Activated naive CD4-positive, alpha-beta T cell treated with anti-CD3 and anti-CD28 coated beads for 36 hours (primary cell): ENCODE results near the gene C10orf95. TPM values are rescaled to one million over a fixed set of nuclear protein-coding genes. Genes with fewer than 3 reads are reported as not detected.
A peak's percentile ranks its signal among the peaks of the same experiment; 100 is the strongest.

Source experiments
- CTCF ChIA-PET: fragments of 350-600 bp; sonication (Branson Sonifier 250); formaldehyde crosslinking; loops from one replicate; lab custom pipeline; 2021; ENCODE audit warnings: antibody characterized with exemption; lab: Charles Lee
- DNase-seq: peaks from one replicate; pipeline ENCODE4 v3.0.0-alpha.2; 2020
- H3K27ac Mint-ChIP-seq: one replicate; pipeline ENCODE4 v1.8.0; 2021; ENCODE audit warnings: mild to moderate bottlenecking, mixed read lengths
- H3K27me3 Mint-ChIP-seq: one replicate; pipeline ENCODE4 v1.8.0; 2021; ENCODE audit warnings: low read depth, mixed read lengths
- H3K36me3 Mint-ChIP-seq: one replicate; pipeline ENCODE4 v1.8.0; 2021; ENCODE audit warnings: low read depth, mixed read lengths
- H3K4me1 Mint-ChIP-seq: one replicate; pipeline ENCODE4 v1.8.0; 2021; ENCODE audit warnings: low read depth, mixed read lengths
- H3K4me3 Mint-ChIP-seq: one replicate; pipeline ENCODE4 v1.8.0; 2021; ENCODE audit warnings: mild to moderate bottlenecking, moderate library complexity, mixed read lengths
- H3K9me3 Mint-ChIP-seq: one replicate; pipeline ENCODE4 v1.8.0; 2021; ENCODE audit warnings: mixed read lengths
- intact Hi-C: fragments of 100-400 bp; cut with micrococcal nuclease; formaldehyde crosslinking; loops from one replicate; pipeline ENCODE4 v1.15.1; 2023
- microRNA-seq: library from miRNA; unstranded; fragments of <30 nt; microRNA quantifications from one replicate; pipeline ENCODE4 v1.2.0, GENCODE V29; 2022; ENCODE audit warnings: borderline microRNAs expressed, borderline replicate concordance
- total RNA-seq, 2 experiments: library from RNA; stranded (reverse); gene quantifications; one replicate each; pipeline ENCODE4 v1.2.3, GENCODE V29; 2021

The C10orf95 gene
- total RNA-seq, 2 experiments from 2014 or later: 0.14 to 0.15 TPM

DNA sequence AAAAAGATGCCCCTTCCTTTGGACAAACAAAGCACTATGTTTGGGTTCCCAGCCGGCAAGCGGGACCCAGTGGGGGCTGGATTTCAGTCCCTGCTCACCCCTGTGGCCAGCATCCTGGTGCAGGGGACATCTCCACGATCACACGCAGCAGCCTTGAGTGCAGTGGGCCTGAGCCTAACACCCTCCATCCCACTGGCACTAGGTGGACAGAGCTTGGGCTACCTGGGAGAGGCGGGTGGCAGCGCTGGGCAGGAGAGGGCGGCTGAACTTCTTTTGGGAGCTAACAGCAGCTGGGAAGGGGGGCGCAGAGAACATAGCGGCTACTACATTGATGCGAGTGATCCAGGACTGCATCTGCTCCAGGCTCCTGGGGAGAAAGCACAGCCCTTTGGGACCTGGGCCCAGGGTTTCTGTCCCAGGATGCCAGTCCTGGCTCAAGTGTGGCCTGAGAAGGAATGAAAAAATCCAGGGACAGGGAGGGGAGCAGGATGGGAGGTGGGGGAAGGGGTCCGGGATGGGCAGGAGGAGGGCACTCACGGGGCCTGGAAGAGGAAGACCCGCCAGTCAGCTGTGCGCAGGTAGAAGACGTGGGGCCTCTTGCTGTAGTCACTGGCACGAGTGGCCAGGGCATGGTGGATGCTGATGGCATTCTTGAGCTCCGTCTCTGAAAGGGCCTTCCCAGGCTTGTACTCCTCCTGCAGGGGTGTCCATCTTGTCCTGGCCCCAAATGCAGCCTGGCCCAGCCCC is 46.8 kb downstream of the C10orf95 start:
- peak; percentile 13 for DNase-seq
- H3K27ac Mint-ChIP-seq: peak overlapping the region; percentile 30
- no peaks in the 10 kb centered on the region for H3K9me3 Mint-ChIP-seq
- H3K36me3 Mint-ChIP-seq: peaks cover 27% of the 10 kb centered on the region
- no peaks in the 10 kb centered on the region for H3K27me3 Mint-ChIP-seq
- H3K4me1 Mint-ChIP-seq: peaks cover 28% of the 10 kb centered on the region
- no peak overlapping the region for H3K4me3 Mint-ChIP-seq
- intact Hi-C loops: no loop called here
- CTCF ChIA-PET: interaction anchor here (0.6 to 2.6 kb wide), 4 partner anchors 11 to 104 kb away, joined by 3 to 12 read pairs (median 4); partner anchors contain the start of gene FBXL15

DNA sequence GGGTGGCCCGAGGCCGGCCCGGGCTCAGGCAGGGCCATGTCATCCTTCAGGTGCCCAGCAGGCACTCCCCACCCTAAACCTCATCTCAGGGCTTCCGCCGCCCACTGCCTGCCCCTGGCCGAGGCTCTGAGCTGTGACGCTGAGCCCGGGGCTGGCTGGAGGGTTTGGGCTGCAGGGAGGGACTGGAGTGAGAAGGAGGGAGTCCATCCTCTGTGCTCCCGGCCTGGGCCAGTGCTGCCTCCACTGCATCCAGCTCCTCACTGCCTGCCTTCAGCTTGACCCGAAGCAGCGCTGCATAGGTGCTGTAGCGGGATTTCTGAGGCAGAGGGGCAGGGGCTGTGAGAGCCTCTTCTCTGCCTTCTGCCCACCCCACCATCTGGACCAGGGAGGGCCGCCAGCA is 48.2 kb downstream of the C10orf95 start:
- Mint-ChIP-seq H3K9me3 (no peaks in the 10 kb centered on the region), H3K36me3 (peaks cover 38% of the 10 kb centered on the region), H3K4me1 (peaks cover 33% of the 10 kb centered on the region), H3K27ac (no peak overlapping the region), H3K27me3 (no peaks in the 10 kb centered on the region), H3K4me3 (no peak overlapping the region)
- CTCF ChIA-PET: interaction anchor here (0.5 to 2.6 kb wide), 6 partner anchors 9 to 400 kb away, joined by 3 to 12 read pairs (median 4); partner anchors contain the start of gene FBXL15
- intact Hi-C loops: no loop called here
- DNase-seq: no peak

DNA sequence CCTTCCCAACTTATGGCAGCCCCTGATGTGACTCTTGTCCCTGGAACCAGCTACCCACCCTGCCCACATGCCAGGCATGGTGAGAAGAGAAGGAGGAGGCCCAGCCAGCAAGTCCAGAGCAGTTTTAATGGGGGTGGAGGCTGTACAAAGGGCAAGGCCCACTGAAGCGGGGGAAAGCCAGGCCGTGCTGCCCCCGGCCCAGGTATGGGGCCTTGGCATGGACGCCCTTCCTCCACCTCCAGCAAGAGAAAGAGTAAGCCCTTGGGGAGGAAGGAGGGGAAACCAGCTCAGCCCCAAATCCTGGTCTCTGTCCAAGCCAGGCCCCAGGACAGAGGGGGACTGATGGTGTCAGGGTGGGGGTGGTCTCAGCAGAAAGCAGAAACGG is 48.8 kb downstream of the C10orf95 start:
- intact Hi-C loops: no loop called here
- CTCF ChIA-PET: interaction anchor here (1.3 to 2.6 kb wide), 2 partner anchors 19 kb away, joined by 4 to 12 read pairs; partner anchors contain the start of gene FBXL15
- no peak for DNase-seq
- Mint-ChIP-seq H3K4me3 (no peak overlapping the region), H3K27me3 (no peaks in the 10 kb centered on the region), H3K36me3 (peaks cover 44% of the 10 kb centered on the region), H3K27ac (no peak overlapping the region), H3K9me3 (no peaks in the 10 kb centered on the region), H3K4me1 (peaks cover 37% of the 10 kb centered on the region)

DNA sequence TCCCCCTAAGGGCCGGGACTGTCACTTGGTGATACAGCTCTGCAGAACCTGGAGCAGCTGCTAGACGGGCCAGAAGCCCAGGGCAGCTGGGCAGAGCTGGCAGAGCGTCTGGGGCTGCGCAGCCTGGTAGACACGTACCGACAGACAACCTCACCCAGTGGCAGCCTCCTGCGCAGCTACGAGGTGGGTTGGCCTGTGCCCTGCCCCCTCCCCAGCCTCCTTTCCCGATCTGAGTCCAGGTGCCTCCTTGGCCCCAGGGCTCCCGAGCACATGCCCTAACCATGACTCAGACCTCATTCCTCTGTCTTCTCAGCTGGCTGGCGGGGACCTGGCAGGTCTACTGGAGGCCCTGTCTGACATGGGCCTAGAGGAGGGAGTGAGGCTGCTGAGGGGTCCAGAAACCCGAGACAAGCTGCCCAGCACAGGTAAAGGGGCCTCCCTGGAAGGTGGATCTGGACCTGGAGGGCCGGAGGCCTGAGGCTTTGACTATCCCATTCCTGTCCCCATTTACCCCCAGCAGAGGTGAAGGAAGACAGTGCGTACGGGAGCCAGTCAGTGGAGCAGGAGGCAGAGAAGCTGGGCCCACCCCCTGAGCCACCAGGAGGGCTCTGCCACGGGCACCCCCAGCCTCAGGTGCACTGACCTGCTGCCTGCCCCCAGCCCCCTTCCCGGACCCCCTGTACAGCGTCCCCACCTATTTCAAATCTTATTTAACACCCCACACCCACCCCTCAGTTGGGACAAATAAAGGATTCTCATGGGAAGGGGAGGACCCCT is 49.4 kb downstream of the C10orf95 start:
- intact Hi-C loops: no loop called here
- H3K4me3 Mint-ChIP-seq: peak overlapping the region; percentile 6
- H3K27me3 Mint-ChIP-seq: no peaks in the 10 kb centered on the region
- H3K36me3 Mint-ChIP-seq: peaks cover 50% of the 10 kb centered on the region
- DNase-seq: no peak
- H3K27ac Mint-ChIP-seq: peak overlapping the region; percentile 53
- no peaks in the 10 kb centered on the region for H3K9me3 Mint-ChIP-seq
- peaks cover 42% of the 10 kb centered on the region for H3K4me1 Mint-ChIP-seq
- CTCF ChIA-PET: interaction anchor here (2.6 kb wide), 1 partner anchor 19 kb away, joined by 12 read pairs; the partner anchor contains the start of gene FBXL15

DNA sequence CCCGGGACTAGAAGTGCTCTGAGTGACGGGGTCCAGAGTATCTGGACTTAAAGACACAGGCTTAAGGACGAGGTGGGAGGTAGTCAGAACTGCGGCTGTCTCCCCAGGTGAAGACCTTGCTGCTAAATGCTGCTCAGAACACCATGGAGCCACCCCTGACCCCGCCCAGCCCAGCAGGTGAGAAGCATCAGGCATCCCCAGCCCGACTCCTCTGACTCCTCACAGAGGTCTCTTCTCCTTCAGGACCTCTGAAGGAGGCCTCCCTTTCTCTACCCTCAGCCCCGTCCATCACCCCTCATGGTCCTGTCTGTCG is 50.0 kb downstream of the C10orf95 start:
- peaks cover 47% of the 10 kb centered on the region for H3K4me1 Mint-ChIP-seq
- peaks cover 56% of the 10 kb centered on the region for H3K36me3 Mint-ChIP-seq
- no peaks in the 10 kb centered on the region for H3K9me3 Mint-ChIP-seq
- intact Hi-C loops: no loop called here
- no peaks in the 10 kb centered on the region for H3K27me3 Mint-ChIP-seq
- CTCF ChIA-PET: interaction anchor here (3.8 to 4.1 kb wide), 2 partner anchors 8 to 171 kb away, joined by 23 to 28 read pairs; no protein-coding TSS in a partner anchor
- DNase-seq: no peak
- peak overlapping the region; percentile 56 for H3K27ac Mint-ChIP-seq
- H3K4me3 Mint-ChIP-seq: no peak overlapping the region

DNA sequence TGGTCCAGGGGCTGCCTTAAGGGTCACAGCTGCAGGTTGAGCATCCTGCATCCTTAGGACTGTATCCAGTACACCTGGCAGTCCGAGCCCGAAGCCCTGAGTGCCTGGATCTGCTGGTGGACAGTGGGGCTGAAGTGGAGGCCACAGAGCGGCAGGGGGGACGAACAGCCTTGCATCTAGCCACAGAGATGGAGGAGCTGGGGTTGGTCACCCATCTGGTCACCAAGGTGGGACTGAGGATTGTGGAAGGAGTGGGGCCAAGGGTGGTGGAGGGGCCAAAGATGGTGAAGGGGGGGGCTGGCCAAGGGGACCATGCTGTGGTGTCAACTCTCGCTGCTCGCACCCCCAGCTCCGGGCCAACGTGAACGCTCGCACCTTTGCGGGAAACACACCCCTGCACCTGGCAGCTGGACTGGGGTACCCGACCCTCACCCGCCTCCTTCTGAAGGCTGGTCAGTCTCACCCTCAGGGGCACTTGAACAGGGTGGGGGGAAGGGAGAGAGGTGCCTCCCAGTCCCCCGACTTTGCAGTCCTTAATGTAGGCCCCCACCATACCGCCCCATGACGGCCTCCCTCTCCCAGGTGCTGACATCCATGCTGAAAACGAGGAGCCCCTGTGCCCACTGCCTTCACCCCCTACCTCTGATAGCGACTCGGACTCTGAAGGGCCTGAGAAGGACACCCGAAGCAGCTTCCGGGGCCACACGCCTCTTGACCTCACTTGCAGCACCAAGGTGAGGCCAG is 50.6 kb downstream of the C10orf95 start:
- Mint-ChIP-seq H3K27ac (peak overlapping the region; percentile 69), H3K9me3 (no peaks in the 10 kb centered on the region), H3K36me3 (peaks cover 61% of the 10 kb centered on the region), H3K4me3 (peak overlapping the region; percentile 87), H3K27me3 (no peaks in the 10 kb centered on the region), H3K4me1 (peaks cover 49% of the 10 kb centered on the region)
- DNase-seq: no peak
- CTCF ChIA-PET: interaction anchor here (0.7 to 4.2 kb wide), 8 partner anchors 9 to 173 kb away, joined by 3 to 28 read pairs (median 12); partner anchors contain the start of gene CUEDC2
- intact Hi-C loops: no loop called here

DNA sequence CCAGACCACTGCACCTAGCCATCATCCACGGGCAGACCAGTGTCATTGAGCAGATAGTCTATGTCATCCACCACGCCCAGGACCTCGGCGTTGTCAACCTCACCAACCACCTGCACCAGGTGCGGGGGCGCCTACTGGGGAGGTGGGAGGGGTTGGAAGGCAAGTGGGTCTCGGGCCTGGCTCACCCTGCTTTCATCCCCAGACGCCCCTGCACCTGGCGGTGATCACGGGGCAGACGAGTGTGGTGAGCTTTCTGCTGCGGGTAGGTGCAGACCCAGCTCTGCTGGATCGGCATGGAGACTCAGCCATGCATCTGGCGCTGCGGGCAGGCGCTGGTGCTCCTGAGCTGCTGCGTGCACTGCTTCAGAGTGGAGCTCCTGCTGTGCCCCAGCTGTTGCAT is 51.3 kb downstream of the C10orf95 start:
- Mint-ChIP-seq H3K27me3 (no peaks in the 10 kb centered on the region), H3K27ac (peak overlapping the region; percentile 99), H3K4me3 (peak overlapping the region; percentile 87), H3K9me3 (no peaks in the 10 kb centered on the region), H3K36me3 (peaks cover 63% of the 10 kb centered on the region), H3K4me1 (peaks cover 49% of the 10 kb centered on the region)
- DNase-seq: no peak
- intact Hi-C loops: no loop called here
- CTCF ChIA-PET: interaction anchor here (0.6 to 4.2 kb wide), 15 partner anchors 10 to 235 kb away, joined by 3 to 28 read pairs (median 3); partner anchors contain the start of gene CUEDC2

Small RNA genes within 50 kb of the gene (microRNA-seq; reads per million reads assigned to microRNA genes)
- 16,324 reads per million, percentile 97 among the genes with 10 or more reads in this experiment for gene MIR146B

Other genes starting within 250 kb of the C10orf95 start
- gene ELOVL3, start 225.2 kb downstream of the C10orf95 start, total RNA-seq: not detected
- gene PITX3, start 210.0 kb downstream of the C10orf95 start, total RNA-seq: under 1 TPM in 1 of 2 experiments, not detected in 1; 0.14 TPM
- gene GBF1, start 206.0 kb downstream of the C10orf95 start, total RNA-seq: 10 to 100 TPM; 32.1 to 34.5 TPM
- gene NFKB2, start 55.8 kb downstream of the C10orf95 start, total RNA-seq: 100 to 1,000 TPM; 328 to 345 TPM
- gene PSD, start 32.8 kb downstream of the C10orf95 start, total RNA-seq: 1 to 10 TPM; 6.2 to 7.2 TPM
- 10 to 100 TPM in 1 of 2 experiments, 1 to 10 TPM in 1; 9.9 to 10.8 TPM for gene FBXL15, start 30.7 kb downstream of the C10orf95 start, total RNA-seq
- 10 to 100 TPM; 63.3 to 64.4 TPM for gene CUEDC2, start 19.0 kb downstream of the C10orf95 start, total RNA-seq
- 10 to 100 TPM; 59.6 to 60.8 TPM for gene ACTR1A, start 51.2 kb upstream of the C10orf95 start, total RNA-seq
- 1 to 10 TPM; 6.6 to 7.1 TPM for gene SUFU, start 52.4 kb upstream of the C10orf95 start, total RNA-seq
- 10 to 100 TPM; 18.8 to 20.0 TPM for gene TRIM8, start 192.9 kb upstream of the C10orf95 start, total RNA-seq